NCI-H2196 (cell line): Measurements from ENCODE around the gene MAP4K1.

Source experiments
- DNase-seq: peaks from one replicate; lab custom pipeline; 2025; ENCODE audit not compliant: unreplicated experiment; lab: John Stamatoyannopoulos, UW

The MAP4K1 gene

DNA sequence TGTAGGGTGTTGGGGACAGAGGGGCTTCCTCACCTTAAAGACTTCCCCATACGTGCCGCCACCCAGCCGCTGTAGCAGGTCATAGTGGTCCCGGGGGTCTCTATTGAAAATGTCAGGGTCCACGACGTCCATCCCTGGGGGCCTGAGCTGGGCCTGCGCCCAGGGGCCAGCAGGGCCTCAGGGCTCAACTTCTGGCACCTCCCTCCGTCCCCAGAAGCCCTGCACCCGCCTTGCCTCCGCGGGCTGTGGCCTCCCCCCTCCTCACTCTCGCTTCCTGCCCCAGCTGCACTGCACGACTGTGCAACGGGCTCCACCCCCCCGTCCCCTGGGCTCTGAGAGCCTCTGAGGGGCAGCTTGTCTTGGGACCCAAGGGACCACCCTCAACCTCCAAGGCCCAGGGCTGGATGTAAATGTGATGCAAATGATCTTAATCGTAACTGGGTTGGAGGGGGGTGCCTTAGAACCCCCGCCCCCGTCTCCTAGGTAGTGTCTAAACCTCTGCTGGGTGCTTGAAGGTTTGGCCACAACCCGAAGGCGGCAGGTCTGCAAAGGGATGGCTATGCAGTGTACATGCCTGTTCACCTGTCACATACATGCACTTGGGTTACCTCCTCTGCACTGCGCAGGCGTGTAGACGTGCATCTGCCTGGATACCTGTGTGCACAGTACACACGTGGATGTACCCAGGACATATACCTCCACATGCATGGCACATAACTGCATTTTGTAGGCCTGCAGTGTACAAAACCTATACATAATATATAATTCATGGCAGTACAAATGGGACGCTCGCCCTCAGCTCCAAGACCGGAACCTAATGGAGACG is at the start of gene MAP4K1:
Gene MAP4K1 (minus strand): TSS at position 190 of the 826 bp plus-strand sequence. CDS start 58 bp downstream, at position 132.
- DNase-seq = no peak

DNA sequence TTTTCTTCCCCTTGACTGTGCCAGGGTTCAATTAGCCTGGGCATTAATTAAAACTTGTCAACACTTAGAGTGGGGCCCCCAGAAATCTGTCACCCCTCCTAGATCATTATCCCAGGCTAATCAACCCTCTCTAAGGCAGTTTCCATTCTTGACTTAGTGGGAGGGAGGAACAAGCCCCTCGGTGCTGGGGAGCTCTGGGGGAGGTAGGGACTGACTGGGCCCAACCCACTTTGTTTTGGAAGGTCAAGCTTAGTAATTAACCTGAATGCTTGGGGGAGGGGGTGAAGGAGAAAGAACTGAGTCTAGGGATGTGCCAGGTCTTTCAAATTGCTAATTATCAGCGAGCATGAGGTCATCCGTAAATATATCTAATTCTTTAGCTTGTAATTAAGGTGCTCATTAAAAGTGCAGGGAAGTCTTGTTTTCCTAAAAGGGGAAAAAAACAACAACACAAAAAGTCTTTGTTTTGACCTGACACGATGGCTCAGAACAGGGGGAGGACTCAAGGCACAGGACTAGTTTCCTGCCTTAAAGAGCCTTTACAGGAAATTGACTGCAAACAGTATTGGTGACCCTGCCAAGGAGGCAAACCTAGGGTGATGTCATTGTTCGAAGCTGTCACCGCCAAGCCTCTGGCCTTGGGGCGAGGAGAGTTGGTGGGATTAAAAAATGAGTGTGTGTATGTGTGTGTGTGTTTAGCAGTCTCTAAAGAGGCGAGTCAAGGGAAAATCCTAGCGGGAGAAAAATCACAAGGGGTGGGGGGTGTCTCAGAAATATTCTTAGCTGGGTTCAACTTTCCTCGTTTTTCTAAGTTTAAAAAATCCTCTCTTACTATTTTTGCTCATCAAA is 49.1 kb upstream of the MAP4K1 start:
- DNase-seq = peak; percentile 19

DNA sequence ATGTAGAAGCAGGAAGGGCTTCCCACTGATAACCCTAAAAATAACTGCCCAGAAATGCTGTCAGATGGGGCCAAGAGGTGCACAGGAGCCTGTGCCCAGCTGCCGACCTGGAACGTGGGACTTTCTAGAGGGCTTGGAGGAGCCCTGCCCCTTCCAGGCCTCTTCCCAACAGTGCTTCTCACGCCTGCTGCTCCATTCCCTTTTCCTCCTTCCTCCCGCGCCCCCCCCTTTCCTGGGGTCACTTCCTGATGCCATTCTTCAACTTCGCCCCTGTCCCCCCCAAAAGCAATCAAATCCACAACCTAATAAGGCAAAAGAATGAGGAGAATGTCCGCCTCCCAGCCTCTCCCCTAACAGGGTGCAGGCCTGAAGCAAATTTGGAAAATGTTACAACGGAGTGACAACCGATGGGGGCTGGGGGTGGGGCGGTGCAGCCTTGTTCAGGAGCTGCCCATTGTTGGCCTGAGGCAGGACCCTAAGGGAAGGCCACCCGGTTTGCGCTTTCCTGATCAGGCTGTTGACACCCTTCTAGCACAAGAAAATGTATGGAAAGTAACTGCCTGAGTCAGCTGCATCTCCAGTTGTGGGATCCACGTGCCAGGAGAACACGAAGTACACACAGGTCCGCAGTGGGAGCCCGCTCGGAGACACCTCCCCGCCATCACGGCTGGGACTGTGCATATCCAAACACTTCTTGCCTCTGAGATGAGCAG is 48.4 kb upstream of the MAP4K1 start:
- DNase-seq = no peak

DNA sequence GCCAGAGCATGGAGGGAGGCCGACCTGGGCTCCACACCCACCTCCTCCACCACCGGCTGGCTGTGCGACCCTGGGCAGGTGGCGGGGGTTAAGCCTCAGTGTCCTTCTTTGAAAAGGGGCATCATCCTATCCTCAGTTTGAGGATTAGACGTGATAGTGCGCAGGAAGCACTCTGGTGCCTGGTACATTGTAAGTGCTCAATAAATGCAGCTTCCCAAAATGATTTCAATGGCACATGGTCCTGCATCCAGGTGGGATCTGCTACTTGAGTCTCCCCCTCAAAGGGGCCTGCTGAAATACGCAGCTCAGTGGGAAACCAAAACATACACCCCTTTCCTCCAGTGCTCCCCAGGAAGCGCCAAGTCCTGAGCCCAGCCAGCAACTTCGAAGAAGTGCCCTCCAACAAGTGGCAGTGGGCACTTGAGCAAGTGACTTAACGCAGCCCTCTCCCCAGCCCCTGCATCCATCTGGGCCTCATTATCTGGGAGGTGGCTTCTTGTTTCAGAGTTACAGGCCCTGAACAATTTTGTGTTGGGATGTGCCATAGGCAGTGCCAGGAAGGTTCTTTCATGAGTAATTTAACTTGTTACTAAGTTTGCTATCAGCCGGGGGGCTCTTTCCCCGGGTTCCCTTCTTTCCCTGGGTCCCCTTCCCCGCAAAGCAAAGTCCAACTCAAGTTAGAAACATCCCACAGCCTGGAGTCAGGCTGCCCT is 47.6 kb upstream of the MAP4K1 start:
- no peak for DNase-seq

DNA sequence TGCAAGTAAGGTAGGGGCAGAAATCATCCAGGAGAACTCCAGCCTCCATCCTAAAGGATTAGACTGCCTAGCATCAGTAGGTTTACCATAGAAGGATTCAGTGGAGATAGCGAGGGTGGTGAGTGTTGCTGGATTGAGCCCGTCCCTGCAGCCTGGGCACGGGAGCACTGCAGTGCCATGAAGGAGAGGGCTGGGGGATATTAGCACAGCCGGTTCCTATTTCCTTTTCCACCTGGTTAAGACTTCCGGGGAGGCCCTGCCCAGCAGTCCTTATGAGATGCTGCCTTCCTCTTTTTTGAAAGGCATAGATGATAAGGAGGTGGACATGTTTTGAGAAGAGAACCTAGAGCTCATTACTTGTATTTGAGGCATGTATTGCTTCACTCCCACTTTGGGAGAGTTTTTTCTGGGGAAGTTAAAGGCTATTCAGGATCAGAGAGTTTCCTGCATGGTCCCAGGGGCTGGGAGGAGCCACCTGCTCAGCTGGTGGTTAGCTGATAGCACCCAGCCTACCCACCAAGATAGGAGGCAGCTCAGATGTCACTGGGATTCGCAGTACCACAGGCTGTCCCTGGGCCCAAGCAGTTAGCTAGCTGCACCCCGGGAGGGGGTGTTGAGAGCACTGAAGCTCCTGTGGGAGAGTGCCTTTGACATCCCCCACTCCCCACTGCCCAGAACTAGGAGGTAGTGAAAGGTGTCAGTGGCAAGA is 46.9 kb upstream of the MAP4K1 start:
- no peak for DNase-seq

DNA sequence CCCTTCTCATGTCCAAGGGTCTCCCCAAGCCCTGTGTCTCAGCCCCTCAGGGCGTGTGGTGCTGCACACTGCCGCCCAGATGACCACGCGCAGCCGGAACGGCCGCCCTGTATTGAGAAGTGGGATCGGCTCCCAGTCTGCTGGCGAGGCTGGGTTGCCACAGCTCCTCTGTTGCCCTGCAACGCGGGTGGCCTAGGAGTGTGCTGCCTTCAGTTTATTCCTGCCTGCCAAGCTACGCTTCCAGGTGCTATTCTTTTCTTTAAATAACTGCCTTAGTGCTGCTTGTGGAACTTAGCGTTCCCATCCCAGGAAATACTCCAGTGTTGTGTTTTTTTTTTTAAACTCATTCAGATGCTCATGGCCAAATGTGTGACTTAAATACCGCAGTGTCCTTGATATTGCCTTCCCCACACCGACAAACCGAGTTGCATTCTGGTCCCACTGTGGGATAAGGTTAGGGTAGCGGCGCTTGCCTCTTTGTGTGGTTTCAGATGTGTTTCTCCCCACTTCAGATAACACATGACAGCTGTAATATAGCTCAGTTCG is 46.3 kb upstream of the MAP4K1 start:
- DNase-seq = no peak

DNA sequence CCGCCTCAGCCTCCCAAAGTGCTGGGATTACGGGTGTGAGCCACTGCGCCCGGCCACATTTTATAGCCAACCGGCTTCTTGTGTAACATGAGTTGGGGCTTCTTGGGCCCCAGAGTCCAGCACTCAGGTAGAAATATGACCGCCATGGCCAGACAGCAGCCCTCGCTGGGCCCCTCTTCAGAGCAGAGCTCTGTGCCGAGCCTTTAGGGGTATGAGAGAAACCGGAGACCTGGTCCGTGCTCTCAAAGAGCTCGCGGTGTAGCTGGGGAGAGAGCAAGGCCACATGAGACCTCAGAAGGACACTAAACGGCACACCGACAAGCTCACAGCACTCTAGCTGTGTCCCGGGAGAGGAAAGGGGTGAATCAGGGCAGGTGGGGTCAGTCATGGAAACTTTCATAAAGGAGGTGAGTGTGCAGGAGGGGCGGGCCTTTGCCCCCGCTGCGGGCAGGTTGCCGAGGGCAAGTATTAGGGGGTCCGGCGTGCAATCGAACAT is 45.5 kb upstream of the MAP4K1 start:
- no peak for DNase-seq

DNA sequence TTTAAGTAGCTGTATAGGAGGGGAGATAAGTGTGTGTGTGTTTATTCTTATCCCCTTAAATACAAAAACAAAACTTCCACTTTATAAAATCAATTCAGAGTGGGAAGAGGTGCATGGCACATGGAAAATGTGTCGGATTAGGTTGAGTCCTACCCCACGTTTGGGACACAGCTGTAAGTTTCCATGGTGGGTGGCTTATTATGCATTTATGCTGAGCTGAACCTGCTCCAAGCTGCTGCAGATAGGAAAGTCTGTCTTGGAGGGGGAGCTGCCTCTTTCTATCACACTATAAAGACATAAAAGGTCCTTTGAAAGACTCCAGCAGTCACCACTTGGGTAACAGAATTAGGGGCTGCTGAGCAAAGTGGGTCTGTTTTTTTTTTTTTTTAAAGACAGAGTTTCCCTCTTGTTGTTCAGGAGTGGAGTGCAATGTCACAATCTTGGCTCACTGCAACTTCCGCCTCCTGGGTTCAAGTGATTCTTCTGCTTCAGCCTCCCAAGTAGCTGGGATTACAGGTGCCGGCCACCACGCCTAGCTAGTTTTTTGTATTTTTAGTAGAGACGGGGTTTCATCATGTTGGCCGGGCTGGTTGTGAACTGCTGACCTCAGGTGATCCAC is 44.9 kb upstream of the MAP4K1 start:
- no peak for DNase-seq

DNA sequence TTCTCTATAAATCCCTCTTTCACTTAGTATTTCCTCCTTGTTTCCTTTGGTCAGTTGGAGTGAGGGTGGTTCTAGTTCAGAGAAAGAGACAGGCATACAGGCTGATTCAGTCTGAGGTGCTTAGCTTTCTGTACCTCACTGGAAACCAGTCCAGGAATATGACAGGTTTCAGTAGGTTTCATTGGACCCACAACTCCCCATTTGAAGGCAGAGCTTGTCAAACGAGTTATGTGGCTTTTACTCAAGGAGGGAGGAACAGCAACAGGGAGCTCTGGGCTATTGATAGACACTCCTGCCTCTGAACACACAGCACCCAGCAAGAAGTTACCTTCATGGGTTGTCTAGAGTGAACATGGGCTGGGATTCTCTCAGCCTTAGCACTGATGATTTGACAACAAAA is 44.2 kb upstream of the MAP4K1 start:
- DNase-seq = peak; percentile 24

DNA sequence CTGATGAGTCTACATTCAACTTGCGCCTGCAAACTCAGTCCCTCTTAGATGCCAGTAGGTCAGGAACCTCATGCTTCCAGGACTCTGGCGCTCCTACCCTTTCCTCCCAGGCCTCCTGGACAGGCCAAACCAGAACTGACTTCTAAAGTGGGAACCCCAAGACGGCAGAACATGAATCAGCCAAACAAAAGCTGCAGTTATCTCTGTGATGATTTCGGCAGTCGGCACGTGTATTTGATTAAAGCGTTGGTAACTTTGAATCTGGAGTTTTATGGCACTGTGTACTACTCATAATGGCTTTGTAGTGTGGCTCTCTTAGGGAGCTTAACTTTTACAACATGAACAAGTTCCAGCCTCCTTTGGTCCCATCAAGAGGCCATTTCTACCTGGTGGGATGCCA is 43.4 kb upstream of the MAP4K1 start:
- DNase-seq = no peak

DNA sequence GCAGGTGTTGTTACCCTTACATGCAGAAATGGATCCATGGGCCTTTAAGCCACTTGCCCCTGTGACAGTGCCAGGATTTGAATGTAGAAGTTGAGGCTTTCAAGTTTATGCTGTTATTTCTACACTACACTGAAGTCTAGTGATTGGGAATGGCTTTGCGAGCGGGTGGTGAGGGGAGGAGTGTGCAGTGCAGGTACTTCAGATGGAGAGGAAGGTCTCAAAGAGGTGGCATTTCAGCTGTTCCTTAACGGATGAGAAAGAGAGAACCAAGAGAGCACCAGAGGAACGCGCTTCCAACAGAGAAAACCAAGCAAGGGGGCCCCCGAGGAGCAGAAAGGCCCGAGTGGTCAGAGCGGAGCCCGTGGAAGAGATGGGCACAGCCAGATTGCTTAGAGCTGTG is 43.0 kb upstream of the MAP4K1 start:
- DNase-seq = no peak

DNA sequence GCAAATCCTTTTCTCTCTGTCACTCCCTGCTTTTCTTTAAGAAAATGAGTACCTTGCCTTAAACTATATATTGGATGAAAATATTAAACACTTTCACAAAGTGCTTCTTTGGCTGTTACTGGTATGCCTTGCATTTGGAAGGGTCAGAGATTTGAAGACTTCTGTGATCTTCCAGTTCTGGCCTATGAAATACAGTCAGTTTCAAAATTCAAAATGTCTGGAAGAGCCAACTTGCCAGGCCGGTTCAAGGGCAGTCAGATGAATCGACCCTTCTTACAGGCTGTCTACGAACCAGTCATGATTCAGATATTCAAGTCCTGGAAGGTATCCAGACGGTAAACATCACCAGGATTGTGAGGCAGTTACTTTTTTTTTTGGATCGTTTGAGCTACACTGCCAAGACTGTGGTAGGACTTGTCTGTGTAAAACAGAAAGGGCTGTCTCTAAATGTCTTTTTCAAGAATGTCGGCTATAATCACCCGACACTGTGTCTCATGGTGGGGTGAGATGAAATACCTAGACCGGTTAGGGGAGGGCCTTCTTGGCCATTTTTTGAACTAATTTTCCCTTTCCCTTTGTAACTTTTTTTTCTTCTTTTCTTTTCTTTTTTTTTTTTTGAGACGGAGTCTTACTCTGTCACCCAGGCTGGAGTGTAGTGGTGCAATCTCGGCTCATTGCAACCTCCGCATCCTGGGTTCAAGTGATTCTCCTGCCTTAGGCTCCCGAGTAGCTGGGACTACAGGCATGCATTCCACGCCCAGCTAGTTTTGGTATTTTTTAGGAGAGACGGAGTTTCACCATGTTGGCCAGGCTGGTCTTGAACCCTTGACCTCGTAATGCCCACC is 40.9 kb upstream of the MAP4K1 start:
- peak; percentile 93 for DNase-seq

DNA sequence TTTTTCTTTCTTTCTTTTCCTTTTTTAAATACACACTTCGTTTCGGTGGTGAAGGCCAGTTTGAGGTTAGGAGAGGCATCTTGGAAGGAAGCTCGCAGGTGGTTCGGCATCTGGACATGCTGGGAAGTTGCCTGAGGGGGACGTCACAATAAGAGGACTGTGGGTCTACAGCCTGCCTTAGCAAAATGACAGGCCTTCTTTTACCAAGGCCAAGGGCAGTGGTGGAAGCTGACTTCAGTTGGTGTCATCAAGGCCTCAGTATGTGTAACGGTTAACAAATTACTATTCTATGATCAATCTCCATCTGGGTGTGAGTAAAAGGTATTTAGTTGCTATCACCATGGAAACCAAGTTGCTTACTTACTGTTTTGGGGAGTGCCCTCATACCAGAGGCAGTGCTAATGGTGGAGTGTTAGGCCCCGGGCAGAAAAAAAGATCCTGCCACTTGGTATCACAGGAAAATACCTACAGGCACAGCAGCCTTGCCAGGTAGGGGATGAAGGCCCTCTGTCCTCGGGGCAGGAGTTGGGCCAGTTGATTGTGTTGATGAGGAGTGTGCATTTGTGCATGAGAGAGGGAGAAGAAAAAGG is 40.0 kb upstream of the MAP4K1 start:
- DNase-seq = no peak

DNA sequence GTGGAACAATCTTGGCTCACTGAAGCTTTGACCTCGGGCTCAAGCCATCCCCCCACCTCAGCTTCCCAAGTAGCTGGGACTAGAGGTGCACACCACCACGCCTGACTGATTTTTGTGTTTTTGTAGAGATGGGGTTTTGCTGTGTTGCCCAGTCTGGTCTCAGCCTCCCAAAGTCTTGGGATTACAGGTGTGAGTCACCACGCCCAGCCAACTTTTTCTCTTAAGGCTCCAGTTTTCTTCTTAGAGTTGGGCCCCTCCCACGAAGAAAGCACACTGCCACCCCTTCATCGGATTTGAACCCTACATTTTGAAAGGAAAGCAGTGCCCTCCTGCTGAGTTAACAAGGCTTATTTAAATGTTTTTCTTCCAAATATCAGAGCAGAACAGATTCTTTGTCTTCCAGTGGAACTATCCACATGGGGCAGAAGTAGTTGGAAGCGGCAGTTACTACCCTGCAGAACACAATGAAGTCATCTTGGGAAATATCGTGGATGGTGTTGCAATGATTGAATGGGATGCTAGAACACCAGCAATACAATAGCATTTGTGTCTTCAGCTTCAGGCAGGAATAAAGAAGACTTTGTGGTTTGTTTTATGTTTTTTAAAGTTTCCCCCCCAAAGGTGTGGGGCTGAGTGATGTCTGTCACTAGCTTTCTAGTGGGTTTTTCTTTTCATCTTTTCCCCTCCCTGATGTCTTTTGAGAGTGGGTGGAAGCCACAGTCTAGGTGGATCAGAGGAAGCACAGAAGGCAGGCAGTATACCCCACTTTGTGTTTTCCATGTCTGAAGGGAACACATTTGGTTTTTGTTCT is 38.6 kb upstream of the MAP4K1 start:
- no peak for DNase-seq

DNA sequence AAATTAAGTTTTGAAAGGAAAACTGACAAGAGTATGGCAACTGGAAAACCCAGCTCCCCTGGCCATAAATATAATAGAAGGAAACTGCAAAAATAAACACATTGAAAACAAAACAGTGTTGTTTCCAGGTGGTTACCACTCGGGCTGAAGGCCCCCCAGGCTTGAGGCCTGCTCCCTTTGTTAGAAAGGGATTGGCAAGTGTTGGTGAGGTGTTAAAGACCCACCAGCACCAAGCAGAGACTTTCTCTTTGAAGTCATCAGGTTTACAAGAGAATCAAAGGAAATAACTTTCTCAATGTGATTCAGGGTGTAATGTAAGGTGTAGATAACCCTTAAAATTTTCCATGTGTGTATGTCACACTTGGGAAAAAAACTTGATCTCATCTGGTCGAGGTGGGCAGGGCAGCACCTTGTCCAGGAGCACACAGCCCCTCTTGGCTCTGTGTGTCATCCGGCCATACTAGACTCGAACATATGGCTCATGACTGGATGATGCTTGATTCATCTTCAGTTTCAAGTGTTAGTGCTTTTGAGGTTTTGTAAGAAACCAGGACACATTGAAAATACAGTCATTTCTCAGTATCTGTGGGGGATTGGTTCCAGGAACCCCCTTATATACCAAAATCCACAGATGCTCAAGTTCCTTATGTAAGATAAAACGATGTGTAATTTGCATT is 37.5 kb upstream of the MAP4K1 start:
- DNase-seq = no peak

DNA sequence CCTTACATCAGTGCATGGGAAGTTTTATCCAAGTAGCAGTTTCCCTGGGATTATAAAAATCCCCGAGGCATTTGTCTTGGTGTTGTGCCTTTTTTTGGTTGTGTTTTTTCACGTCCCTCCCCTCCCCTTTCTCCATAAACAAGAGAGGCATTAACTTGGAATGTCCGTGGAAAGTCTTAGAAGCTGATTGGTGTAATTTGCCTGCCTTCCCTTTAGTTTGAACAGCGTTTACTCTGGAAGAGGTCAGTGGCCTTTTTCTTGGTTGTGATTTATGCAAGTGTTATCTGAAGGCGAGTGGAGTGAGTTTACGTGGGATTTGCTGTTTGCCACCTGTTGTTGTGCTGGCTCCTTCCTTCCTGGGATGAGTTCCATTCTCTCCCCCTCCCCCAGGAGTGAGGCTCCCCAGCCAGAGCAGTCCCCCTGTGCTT is 36.9 kb upstream of the MAP4K1 start:
- no peak for DNase-seq
